Esophagus muscularis mucosa (tissue), 4 donors: ENCODE measurements around the gene SDE2. TPM values are rescaled to one million over a fixed set of nuclear protein-coding genes. Genes with fewer than 3 reads are reported as not detected.
A peak's percentile ranks its signal among the peaks of the same experiment; 100 is the strongest.
"Not testable (repeated sequence)": the region's sequence is repeated elsewhere in the genome, so short reads cannot be mapped to it uniquely, and the experiment has no call there.

ENCODE experiments used
- DNase-seq: peaks from one replicate; pipeline ENCODE4 v3.0.0-alpha.2; 2017; ENCODE audit errors: extremely low spot score
- H3K27ac ChIP-seq, 4 donors: fragments of 200-600 bp; sonication (generic); replicated peaks in 1 of 4; 1 replicate in 3 of 4; 2 replicates in 1 of 4; pipeline ENCODE4 v1.5.1; 2016 to 2019; ENCODE audit warnings: mild to moderate bottlenecking in 1 of 4
- H3K27me3 ChIP-seq, 4 donors: fragments of 200-600 bp; sonication (generic); one replicate each; pipeline versions ENCODE4 v1.5.1 to v1.6.0; 2016 to 2019
- H3K36me3 ChIP-seq, 4 donors: fragments of 200-600 bp; sonication (generic); one replicate each; pipeline ENCODE4 v1.5.1; 2016 to 2019
- H3K4me1 ChIP-seq, 4 donors: fragments of 200-600 bp; sonication (generic); one replicate each; pipeline ENCODE4 v1.5.1; 2016 to 2019
- H3K4me3 ChIP-seq, 4 donors: fragments of 200-600 bp; sonication (generic); 1 replicate in 2 of 4; 2 replicates in 2 of 4; pipeline ENCODE4 v1.5.1; 2016 to 2019; ENCODE audit warnings: mild to moderate bottlenecking in 4 of 4, moderate library complexity in 1 of 4
- H3K9me3 ChIP-seq, 4 donors: fragments of 200-600 bp; sonication (generic); 1 replicate in 3 of 4; 2 replicates in 1 of 4; pipeline ENCODE4 v1.5.1; 2016 to 2019
- EP300 ChIP-seq: sonication (generic); formaldehyde crosslinking; IDR thresholded peaks from one replicate; pipeline ENCODE4 v1.6.1; 2017; ENCODE audit warnings: antibody characterized with exemption
- POLR2A ChIP-seq: fragments of 450-650 bp; IDR thresholded peaks from one replicate; pipeline ENCODE4 v1.6.1; 2017; ENCODE audit warnings: antibody characterized with exemption, moderate library complexity, mild to moderate bottlenecking, low read depth
- POLR2AphosphoS5 ChIP-seq, 2 donors: sonication (generic); formaldehyde crosslinking; IDR thresholded peaks; one replicate each; pipeline ENCODE4 v1.6.1; 2017; ENCODE audit warnings: antibody characterized with exemption in 2 of 2
- WGBS: methylation state at CpG from one replicate; pipeline ENCODE4 v1.1.5; 2018; 5-methylcytosine and 5-hydroxymethylcytosine counted together
- intact Hi-C: fragments of 100-400 bp; cut with DNase I; formaldehyde crosslinking; loops from one replicate; pipeline ENCODE4 v1.15.1; 2023
- total RNA-seq, 4 donors: library from RNA; depleted of rRNA; stranded (reverse); fragments of >200 nt; gene quantifications; one replicate each; pipeline versions ENCODE4 v1.1.0 to v1.2.1, GENCODE V29; 2016
- TF ChIP-seq, protein P1 (sequence below), 3 experiments: fragments of 200-600 bp in 2 of 3; fragments of 450-650 bp in 1 of 3; sonication (generic) in 2 of 3; IDR thresholded peaks; one replicate each; pipeline ENCODE4 v1.5.1; 2017 to 2019; ENCODE audit warnings: antibody characterized with exemption in 3 of 3, mild to moderate bottlenecking in 2 of 3, moderate library complexity in 1 of 3

The SDE2 gene
- total RNA-seq, 4 donors from 2014 or later, result 15.0 to 22.5 (median 19.1) TPM

DNA sequence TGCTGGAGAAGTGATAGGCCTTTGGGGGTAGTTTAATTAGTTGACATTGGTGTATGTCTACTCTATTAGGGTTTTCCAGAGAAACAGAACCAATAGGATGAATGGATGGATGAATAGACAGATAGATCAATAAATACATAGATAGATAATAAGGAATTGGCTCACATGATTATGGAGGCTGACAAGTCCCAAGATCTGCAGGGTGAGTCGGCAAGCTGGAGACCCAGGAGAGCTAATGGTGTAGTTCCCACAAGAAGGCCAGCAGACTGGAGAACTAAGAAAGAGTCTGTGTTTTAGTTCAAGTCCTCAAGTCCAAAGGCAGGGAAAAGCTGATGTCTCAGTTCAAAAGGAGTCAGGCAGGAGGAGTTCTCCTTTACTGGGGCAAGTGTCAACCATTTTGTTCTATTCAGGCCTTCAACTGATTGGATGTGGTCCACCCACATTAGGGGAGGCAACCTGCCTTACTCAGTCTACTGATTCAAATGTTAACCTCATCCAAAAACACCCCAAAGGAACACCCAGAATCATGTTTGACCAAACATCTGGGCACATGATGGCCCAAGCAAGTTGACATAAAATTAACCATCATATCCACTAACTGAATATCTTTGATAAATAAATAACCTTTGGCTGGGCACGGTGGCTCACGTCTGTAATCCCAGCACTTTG is 4.5 kb upstream of the SDE2 start:
- no peaks in the 10 kb centered on the region for H3K36me3 ChIP-seq
- no peaks in the 10 kb centered on the region for H3K27me3 ChIP-seq
- intact Hi-C loops, result no loop called here
- no peak overlapping the region for H3K4me3 ChIP-seq
- WGBS, result 95% methylated on average over 3 of the region's 3 CpGs
- peak overlapping the region; percentile 64 to 97 (median 68) for H3K27ac ChIP-seq
- no peaks in the 10 kb centered on the region for H3K9me3 ChIP-seq
- H3K4me1 ChIP-seq, result peaks cover 9 to 22% (median 18%) of the 10 kb centered on the region in 4 donors
- no peak for DNase-seq
- TF ChIP-seq POLR2A, result no peak
- TF ChIP-seq, protein P1, sequence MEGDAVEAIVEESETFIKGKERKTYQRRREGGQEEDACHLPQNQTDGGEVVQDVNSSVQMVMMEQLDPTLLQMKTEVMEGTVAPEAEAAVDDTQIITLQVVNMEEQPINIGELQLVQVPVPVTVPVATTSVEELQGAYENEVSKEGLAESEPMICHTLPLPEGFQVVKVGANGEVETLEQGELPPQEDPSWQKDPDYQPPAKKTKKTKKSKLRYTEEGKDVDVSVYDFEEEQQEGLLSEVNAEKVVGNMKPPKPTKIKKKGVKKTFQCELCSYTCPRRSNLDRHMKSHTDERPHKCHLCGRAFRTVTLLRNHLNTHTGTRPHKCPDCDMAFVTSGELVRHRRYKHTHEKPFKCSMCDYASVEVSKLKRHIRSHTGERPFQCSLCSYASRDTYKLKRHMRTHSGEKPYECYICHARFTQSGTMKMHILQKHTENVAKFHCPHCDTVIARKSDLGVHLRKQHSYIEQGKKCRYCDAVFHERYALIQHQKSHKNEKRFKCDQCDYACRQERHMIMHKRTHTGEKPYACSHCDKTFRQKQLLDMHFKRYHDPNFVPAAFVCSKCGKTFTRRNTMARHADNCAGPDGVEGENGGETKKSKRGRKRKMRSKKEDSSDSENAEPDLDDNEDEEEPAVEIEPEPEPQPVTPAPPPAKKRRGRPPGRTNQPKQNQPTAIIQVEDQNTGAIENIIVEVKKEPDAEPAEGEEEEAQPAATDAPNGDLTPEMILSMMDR (IDR thresholded peaks at IDR 0.05), result no peak
- TF ChIP-seq EP300, result no peak
- TF ChIP-seq POLR2AphosphoS5 (IDR thresholded peaks at IDR 0.05), result no peak

DNA sequence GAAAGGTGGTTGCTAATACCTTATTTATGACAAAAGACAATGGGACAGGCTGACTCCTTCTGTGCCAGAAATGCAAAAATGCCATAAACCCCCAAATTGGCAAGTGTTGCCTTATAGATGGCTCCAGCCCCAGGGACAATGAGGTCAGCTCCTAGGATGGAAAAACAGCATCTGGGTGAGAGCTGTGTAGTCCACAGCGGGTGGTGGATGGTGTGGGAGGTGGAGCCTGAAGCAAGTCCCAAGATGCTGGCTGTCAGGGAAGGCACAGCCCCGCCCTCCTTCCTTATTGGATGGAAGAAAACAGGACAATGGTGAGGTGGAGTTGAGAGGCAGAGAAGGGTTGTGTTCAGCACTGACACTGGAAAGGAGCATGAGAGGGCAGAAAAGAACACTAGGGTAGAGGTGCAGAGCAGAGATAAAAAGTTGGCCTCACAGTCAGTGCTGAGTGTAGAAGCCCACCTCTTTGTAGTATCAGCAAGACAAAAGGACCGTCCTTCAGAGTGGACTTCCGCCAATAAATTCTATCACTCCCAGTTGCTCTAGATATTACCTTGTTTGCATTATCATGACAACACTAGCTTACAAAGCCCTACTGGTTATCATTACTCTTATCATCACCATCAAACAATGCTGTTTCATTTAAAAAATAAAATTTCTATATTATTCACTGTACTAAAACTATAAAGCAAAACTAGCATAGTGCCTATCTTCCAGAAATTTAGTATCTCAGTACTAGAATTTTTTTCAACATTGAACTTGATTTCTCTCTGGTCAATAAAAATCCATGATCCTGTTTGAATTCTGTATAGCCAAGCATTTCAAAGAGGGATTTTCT is 3.7 kb upstream of the SDE2 start:
- H3K9me3 ChIP-seq, result no peaks in the 10 kb centered on the region

DNA sequence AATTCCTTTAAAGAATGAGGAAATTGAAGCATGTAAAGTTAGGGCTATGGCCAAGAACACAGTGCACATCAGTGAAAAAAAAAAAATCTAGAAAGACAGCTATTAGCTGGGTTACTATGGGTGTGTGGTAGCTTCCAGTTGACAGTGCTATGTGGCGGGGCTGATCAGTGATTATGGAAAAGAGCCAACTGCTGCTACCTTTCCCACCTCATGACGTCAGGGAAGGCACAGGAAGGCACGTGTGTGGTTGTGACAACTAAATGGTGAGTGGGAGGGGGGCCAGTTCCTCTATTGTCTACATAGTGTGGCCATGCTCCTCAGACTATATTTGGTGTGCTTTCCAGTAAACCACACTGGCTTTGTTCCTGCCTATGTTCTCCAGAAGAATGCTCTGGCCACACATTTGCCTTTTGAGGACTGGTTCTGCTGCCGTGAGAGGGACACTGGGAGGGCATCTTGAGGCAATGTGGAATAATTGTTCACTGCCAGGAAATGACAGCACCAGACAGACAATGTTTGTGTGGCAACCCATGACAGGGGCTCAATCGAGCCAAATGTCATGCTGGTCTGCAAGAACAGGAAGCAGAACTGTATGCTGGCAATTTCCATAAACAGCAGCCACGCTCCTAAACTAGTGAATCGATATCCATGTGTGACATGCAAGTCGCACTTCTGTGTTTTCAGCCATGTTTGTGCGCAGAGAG is 3.0 kb upstream of the SDE2 start:
- WGBS, result 56% methylated on average over 8 of the region's 9 CpGs
- H3K9me3 ChIP-seq, result no peaks in the 10 kb centered on the region
- no peaks in the 10 kb centered on the region for H3K36me3 ChIP-seq
- H3K27me3 ChIP-seq, result no peaks in the 10 kb centered on the region
- intact Hi-C loops, result no loop called here
- peak overlapping the region; percentile 64 to 97 (median 68) for H3K27ac ChIP-seq
- peak overlapping the region in 2 of 4 donors; percentile 5 to 7 for H3K4me3 ChIP-seq
- peak; percentile 93 for DNase-seq
- TF ChIP-seq POLR2A (no peak), POLR2AphosphoS5 (IDR thresholded peaks at IDR 0.05) (peak; percentile 74 to 82), EP300 (peak; percentile 70)
- TF ChIP-seq, protein P1 (IDR thresholded peaks at IDR 0.05), result no peak
- H3K4me1 ChIP-seq, result peaks cover 24 to 36% (median 33%) of the 10 kb centered on the region in 4 donors

More for the DNA sequence above, 3.7 kb upstream of the SDE2 start:
- no peaks in the 10 kb centered on the region for H3K36me3 ChIP-seq
- 56% methylated on average over 4 of the region's 4 CpGs for WGBS
- H3K4me3 ChIP-seq, result peak overlapping the region in 2 of 4 donors; percentile 5 to 7
- H3K27me3 ChIP-seq, result no peaks in the 10 kb centered on the region
- H3K27ac ChIP-seq, result peak overlapping the region; percentile 64 to 97 (median 68)
- intact Hi-C loops, result no loop called here
- peaks cover 16 to 29% (median 25%) of the 10 kb centered on the region in 4 donors for H3K4me1 ChIP-seq
- peak in 1 of 2 donors; percentile 55 for TF ChIP-seq POLR2AphosphoS5 (IDR thresholded peaks at IDR 0.05)
- TF ChIP-seq, protein P1 (IDR thresholded peaks at IDR 0.05), result no peak
- DNase-seq, result no peak

DNA sequence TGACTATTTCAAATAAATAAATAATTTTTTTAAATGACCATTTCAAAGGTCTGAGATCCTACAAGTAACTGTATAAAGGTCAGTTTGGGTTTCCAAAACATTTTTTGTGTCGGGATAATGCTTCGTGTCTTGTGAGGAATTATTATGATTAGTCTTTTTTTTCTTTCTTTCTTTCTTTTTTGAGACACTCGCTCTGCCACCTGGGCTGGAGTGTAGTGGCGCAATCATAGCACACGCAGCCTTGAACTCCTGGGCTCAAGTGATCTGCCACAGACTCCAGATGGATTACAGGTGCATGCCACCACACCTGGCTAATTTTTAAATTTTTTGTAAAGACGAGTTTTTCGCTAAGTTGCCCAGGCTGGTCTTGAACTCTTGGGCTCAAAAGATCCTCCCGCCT is 1.9 kb upstream of the SDE2 start:
- DNase-seq, result no peak
- TF ChIP-seq POLR2AphosphoS5 (IDR thresholded peaks at IDR 0.05), result no peak
- no peak for TF ChIP-seq POLR2A
- no peaks in the 10 kb centered on the region for H3K27me3 ChIP-seq
- intact Hi-C loops, result no loop called here
- H3K4me1 ChIP-seq, result peaks cover 34 to 43% (median 42%) of the 10 kb centered on the region in 4 donors
- H3K36me3 ChIP-seq, result no peaks in the 10 kb centered on the region
- H3K4me3 ChIP-seq, result no peak overlapping the region
- H3K9me3 ChIP-seq, result no peaks in the 10 kb centered on the region
- WGBS, result 92% methylated on average over 8 of the region's 8 CpGs
- peak overlapping the region; percentile 64 to 97 (median 78) for H3K27ac ChIP-seq

DNA sequence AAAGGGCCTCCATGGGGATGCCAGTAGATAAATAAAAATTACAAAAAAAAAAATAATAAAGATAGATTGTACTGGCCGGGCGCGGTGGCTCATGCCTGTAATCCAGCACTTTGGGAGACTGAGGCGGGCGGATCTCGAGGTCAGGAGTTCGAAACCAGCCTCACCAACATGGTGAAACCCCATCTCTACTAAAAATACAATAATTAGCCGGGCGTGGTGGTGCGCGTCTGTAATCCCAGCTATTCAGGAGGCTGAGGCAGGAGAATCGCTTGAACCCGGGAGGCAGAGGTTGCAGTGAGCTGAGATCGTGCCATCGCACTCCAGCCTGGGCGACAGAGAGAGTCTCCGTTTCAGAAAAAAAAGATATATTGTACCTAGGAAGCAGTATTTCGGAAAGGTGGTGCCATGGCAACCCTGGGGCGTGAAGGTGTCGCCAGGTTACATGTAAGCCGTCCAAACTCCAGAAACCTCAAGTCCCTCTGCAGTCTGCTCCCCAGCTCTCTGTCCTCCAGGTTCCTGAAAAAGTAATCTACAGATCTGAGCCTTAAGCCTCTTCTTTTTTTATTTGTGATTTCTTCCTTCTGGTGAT is 1.4 kb upstream of the SDE2 start:
- peaks cover 37 to 48% (median 46%) of the 10 kb centered on the region in 4 donors for H3K4me1 ChIP-seq
- WGBS, result 91% methylated on average over 21 of the region's 21 CpGs
- intact Hi-C loops, H3K9me3 ChIP-seq, H3K27me3 ChIP-seq, H3K4me3 ChIP-seq, DNase-seq, H3K36me3 ChIP-seq: not testable (repeated sequence)
- H3K27ac ChIP-seq, result peak overlapping the region; percentile 92 to 97 (median 95)
